HEK293T (cell line): ENCODE measurements around the gene DDX56.

Source experiments
- CTCF ChIA-PET: fragments of 350-600 bp; formaldehyde crosslinking; extraction: SDS; loops from one replicate; lab custom pipeline; 2021; ENCODE audit warnings: antibody characterized with exemption, inconsistent platforms; lab: Yijun Ruan, JAX
- POLR2A ChIA-PET: fragments of 350-600 bp; formaldehyde crosslinking; extraction: SDS; loops from one replicate; lab custom pipeline; 2020; ENCODE audit warnings: antibody characterized with exemption, inconsistent platforms; lab: Yijun Ruan, JAX
- DNase-seq: peaks from one replicate; pipeline ENCODE4 v3.0.0; 2012; ENCODE audit warnings: mixed read lengths; ENCODE audit errors: extremely low spot score
- ARNT ChIP-seq: fragments of 450-650 bp; IDR thresholded peaks from 2 replicates; pipeline ENCODE4 v1.6.1; 2017; ENCODE audit warnings: mild to moderate bottlenecking
- BHLHE40 ChIP-seq: fragments of 450-650 bp; IDR thresholded peaks from 2 replicates; pipeline ENCODE4 v1.6.1; 2016; ENCODE audit warnings: mild to moderate bottlenecking, moderate library complexity, borderline replicate concordance
- CTBP1 ChIP-seq: fragments of 450-650 bp; IDR thresholded peaks from 2 replicates; pipeline ENCODE4 v1.6.1; 2016; ENCODE audit warnings: borderline replicate concordance
- ELF4 ChIP-seq: fragments of 450-650 bp; IDR thresholded peaks from 2 replicates; pipeline ENCODE4 v1.6.1; 2017; ENCODE audit warnings: antibody characterized with exemption
- FOXA1 ChIP-seq: fragments of 450-650 bp; IDR thresholded peaks from 2 replicates; pipeline ENCODE4 v1.6.1; 2016; ENCODE audit warnings: mild to moderate bottlenecking
- FOXK2 ChIP-seq: fragments of 450-650 bp; IDR thresholded peaks from 2 replicates; pipeline ENCODE4 v1.6.1; 2016; ENCODE audit warnings: mild to moderate bottlenecking
- FOXM1 ChIP-seq: fragments of 450-650 bp; IDR thresholded peaks from 2 replicates; pipeline ENCODE4 v1.6.1; 2017; ENCODE audit warnings: mild to moderate bottlenecking, borderline replicate concordance
- HDGF ChIP-seq: fragments of 450-650 bp; IDR thresholded peaks from 2 replicates; pipeline ENCODE4 v1.6.1; 2017; ENCODE audit warnings: antibody characterized with exemption, borderline replicate concordance
- L3MBTL2 ChIP-seq: fragments of 450-650 bp; conservative IDR thresholded peaks from 2 replicates; pipeline ENCODE4 v1.6.1; 2016; ENCODE audit warnings: mild to moderate bottlenecking
- LEF1 ChIP-seq: fragments of 450-650 bp; IDR thresholded peaks from 2 replicates; pipeline ENCODE4 v1.6.1; 2017; ENCODE audit warnings: mild to moderate bottlenecking, borderline replicate concordance
- NFRKB ChIP-seq: fragments of 450-650 bp; IDR thresholded peaks from 2 replicates; pipeline ENCODE4 v1.6.1; 2016; ENCODE audit warnings: mild to moderate bottlenecking, moderate library complexity
- PKNOX1 ChIP-seq: fragments of 450-650 bp; IDR thresholded peaks from 2 replicates; pipeline ENCODE4 v1.6.1; 2016
- SP1 ChIP-seq: fragments of 450-650 bp; IDR thresholded peaks from 2 replicates; pipeline ENCODE4 v1.6.1; 2017
- SUZ12 ChIP-seq: fragments of 450-650 bp; IDR thresholded peaks from 2 replicates; pipeline ENCODE4 v1.6.1; 2016; ENCODE audit warnings: mild to moderate bottlenecking
- TARDBP ChIP-seq: fragments of 450-650 bp; IDR thresholded peaks from 2 replicates; pipeline ENCODE4 v1.6.1; 2016
- ZNF384 ChIP-seq: fragments of 450-650 bp; IDR thresholded peaks from 2 replicates; pipeline ENCODE4 v1.6.1; 2016

DDX56 gene

GRCh38 chr7:44530990-44531389 lies 42.7 kb downstream of the DDX56 start:
- peak; percentile 1 for DNase-seq
- ChIA-PET CTCF (no interaction called here), POLR2A (no interaction called here)
- no peak for TF ChIP-seq ELF4
- TF ChIP-seq CTBP1, result no peak
- TF ChIP-seq PKNOX1, result no peak
- TF ChIP-seq BHLHE40, result no peak
- no peak for TF ChIP-seq LEF1
- TF ChIP-seq FOXA1, result no peak
- no peak for TF ChIP-seq SUZ12
- TF ChIP-seq L3MBTL2, result no peak
- TF ChIP-seq TARDBP, result no peak
- no peak for TF ChIP-seq HDGF
- TF ChIP-seq ZNF384, result no peak
- TF ChIP-seq ARNT, result no peak
- no peak for TF ChIP-seq SP1

GRCh38 chr7:44524811-44525388 lies 48.8 kb downstream of the DDX56 start:
- TF ChIP-seq SP1 (no peak), FOXA1 (no peak), ARNT (no peak), ELF4 (no peak), TARDBP (no peak), HDGF (no peak), FOXM1 (no peak), FOXK2 (no peak), BHLHE40 (no peak), ZNF384 (no peak), PKNOX1 (no peak), CTBP1 (no peak), LEF1 (no peak), SUZ12 (no peak), NFRKB (no peak), L3MBTL2 (no peak)

GRCh38 chr7:44522315-44522714 lies 51.4 kb downstream of the DDX56 start:
- CTCF ChIA-PET, result no interaction called here
- no peak for TF ChIP-seq ARNT
- TF ChIP-seq CTBP1, result no peak
- no peak for TF ChIP-seq NFRKB
- no peak for TF ChIP-seq FOXM1
- no peak for TF ChIP-seq SP1
- TF ChIP-seq ZNF384, result no peak
- no peak for TF ChIP-seq LEF1
- TF ChIP-seq FOXA1, result no peak
- TF ChIP-seq HDGF, result no peak
- no peak for TF ChIP-seq BHLHE40
- TF ChIP-seq PKNOX1, result no peak
- TF ChIP-seq L3MBTL2, result no peak
- TF ChIP-seq FOXK2, result no peak
- TF ChIP-seq SUZ12, result no peak
- TF ChIP-seq ELF4, result no peak
- no peak for DNase-seq
- POLR2A ChIA-PET, result no interaction called here

More at GRCh38 chr7:44524811-44525388, 48.8 kb downstream of the DDX56 start:
- DNase-seq, result no peak
- ChIA-PET CTCF (interaction anchor here (0.6 kb wide), 1 partner anchor 35 kb away, joined by 4 read pairs; no protein-coding TSS in a partner anchor), POLR2A (no interaction called here)

GRCh38 chr7:44521347-44522095 lies 52.2 kb downstream of the DDX56 start:
- ChIA-PET POLR2A (no interaction called here), CTCF (no interaction called here)
- TF ChIP-seq CTBP1 (no peak), HDGF (no peak), ZNF384 (no peak), FOXK2 (no peak), SP1 (no peak), FOXM1 (no peak), L3MBTL2 (no peak), ELF4 (no peak), PKNOX1 (no peak), NFRKB (no peak), LEF1 (no peak), TARDBP (no peak), BHLHE40 (no peak), ARNT (no peak), FOXA1 (no peak), SUZ12 (no peak)
- peak; percentile 3 for DNase-seq

- ChIA-PET CTCF (interaction anchor here (1.6 kb wide), 1 partner anchor 14 kb away, joined by 3 read pairs; no protein-coding TSS in a partner anchor), POLR2A (no interaction called here)
- DNase-seq, result no peak
- TF ChIP-seq BHLHE40, result no peak
- TF ChIP-seq FOXK2, result no peak
- TF ChIP-seq ELF4, result no peak
- no peak for TF ChIP-seq HDGF
- no peak for TF ChIP-seq SUZ12
- no peak for TF ChIP-seq FOXA1
Measured at GRCh38 chr7:44520574-44520973, 53.1 kb downstream of the DDX56 start.
